Superior temporal gyrus (tissue), 1 donor: ENCODE measurements around the gene KRT2.

Source experiments
- DNase-seq: peaks from one replicate; pipeline ENCODE4 v3.0.0-alpha.2; 2016; ENCODE audit errors: extremely low spot score

KRT2 gene

GRCh38 chr12:52615912-52616311 lies 36.1 kb downstream of the KRT2 start:
- no peak for DNase-seq

- DNase-seq, result no peak
Observed at GRCh38 chr12:52615208-52615868, 36.7 kb downstream of the KRT2 start.

GRCh38 chr12:52614381-52615207 lies 37.4 kb downstream of the KRT2 start:
- DNase-seq, result no peak

GRCh38 chr12:52613384-52614030 lies 38.5 kb downstream of the KRT2 start:
- no peak for DNase-seq

- no peak for DNase-seq
Observed at GRCh38 chr12:52612431-52613383, 39.3 kb downstream of the KRT2 start.

- DNase-seq, result no peak
Observed at GRCh38 chr12:52611080-52611468, 40.9 kb downstream of the KRT2 start.

GRCh38 chr12:52608826-52609630 lies 43.0 kb downstream of the KRT2 start:
- DNase-seq, result no peak

- no peak for DNase-seq
Observed at GRCh38 chr12:52608161-52608560, 43.9 kb downstream of the KRT2 start.

- DNase-seq, result no peak
Observed at GRCh38 chr12:52607314-52607713, 44.7 kb downstream of the KRT2 start.

GRCh38 chr12:52606581-52607218 lies 45.3 kb downstream of the KRT2 start:
- DNase-seq, result no peak

- DNase-seq, result no peak
Observed at GRCh38 chr12:52606096-52606495, 45.9 kb downstream of the KRT2 start.

GRCh38 chr12:52605542-52605941 lies 46.5 kb downstream of the KRT2 start:
- no peak for DNase-seq

GRCh38 chr12:52604859-52605258 lies 47.2 kb downstream of the KRT2 start:
- no peak for DNase-seq

GRCh38 chr12:52603314-52603713 lies 48.7 kb downstream of the KRT2 start:
- DNase-seq, result no peak

- DNase-seq, result no peak
Observed at GRCh38 chr12:52602552-52602951, 49.5 kb downstream of the KRT2 start.

- DNase-seq, result no peak
Observed at GRCh38 chr12:52601671-52602070, 50.3 kb downstream of the KRT2 start.

- DNase-seq, result no peak
Observed at GRCh38 chr12:52600941-52601481, 51.0 kb downstream of the KRT2 start, which contains the start of gene KRT72. TSS of gene KRT72 (minus strand) at chr12:52601463. CDS start at chr12:52601452, 11 bp downstream.

GRCh38 chr12:52600475-52600874 lies 51.5 kb downstream of the KRT2 start:
- no peak for DNase-seq

GRCh38 chr12:52600071-52600470 lies 51.9 kb downstream of the KRT2 start:
- no peak for DNase-seq

- no peak for DNase-seq
Observed at GRCh38 chr12:52598966-52599365, 53.0 kb downstream of the KRT2 start.
